Breast epithelium (tissue), 3 donors: ENCODE results near the gene CYTH1.

Source experiments
- POLR2A ChIP-seq: fragments of 450-650 bp; IDR thresholded peaks from one replicate; pipeline ENCODE4 v1.6.1; 2016; ENCODE audit warnings: antibody characterized with exemption, mild to moderate bottlenecking, moderate library complexity
- POLR2AphosphoS5 ChIP-seq, 3 donors: sonication (generic); formaldehyde crosslinking; IDR thresholded peaks; one replicate each; pipeline ENCODE4 v1.6.1; 2017; ENCODE audit warnings: antibody characterized with exemption in 3 of 3
- TF ChIP-seq, protein P1 (sequence below), 3 donors: fragments of 450-650 bp; IDR thresholded peaks; one replicate each; pipeline ENCODE4 v1.5.1; 2016 to 2017; ENCODE audit warnings: antibody characterized with exemption in 3 of 3, mild to moderate bottlenecking in 3 of 3, moderate library complexity in 3 of 3

DNA sequence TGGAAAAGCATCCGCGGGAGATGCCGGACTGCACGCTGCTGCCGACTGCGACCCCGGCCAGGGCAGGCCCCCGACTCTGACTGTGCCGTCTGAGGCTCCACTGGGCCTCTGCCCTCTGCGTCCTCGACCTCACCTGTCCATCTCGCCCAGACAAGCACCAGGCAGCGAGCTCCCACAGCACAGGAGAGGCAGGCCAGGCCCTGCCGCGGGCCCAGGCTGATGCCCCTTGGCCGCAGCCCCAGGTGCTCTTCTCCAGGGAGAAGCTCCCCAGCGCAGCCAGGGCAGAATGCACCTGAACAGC, 106.8 kb downstream of the CYTH1 start:
- TF ChIP-seq, protein P1, sequence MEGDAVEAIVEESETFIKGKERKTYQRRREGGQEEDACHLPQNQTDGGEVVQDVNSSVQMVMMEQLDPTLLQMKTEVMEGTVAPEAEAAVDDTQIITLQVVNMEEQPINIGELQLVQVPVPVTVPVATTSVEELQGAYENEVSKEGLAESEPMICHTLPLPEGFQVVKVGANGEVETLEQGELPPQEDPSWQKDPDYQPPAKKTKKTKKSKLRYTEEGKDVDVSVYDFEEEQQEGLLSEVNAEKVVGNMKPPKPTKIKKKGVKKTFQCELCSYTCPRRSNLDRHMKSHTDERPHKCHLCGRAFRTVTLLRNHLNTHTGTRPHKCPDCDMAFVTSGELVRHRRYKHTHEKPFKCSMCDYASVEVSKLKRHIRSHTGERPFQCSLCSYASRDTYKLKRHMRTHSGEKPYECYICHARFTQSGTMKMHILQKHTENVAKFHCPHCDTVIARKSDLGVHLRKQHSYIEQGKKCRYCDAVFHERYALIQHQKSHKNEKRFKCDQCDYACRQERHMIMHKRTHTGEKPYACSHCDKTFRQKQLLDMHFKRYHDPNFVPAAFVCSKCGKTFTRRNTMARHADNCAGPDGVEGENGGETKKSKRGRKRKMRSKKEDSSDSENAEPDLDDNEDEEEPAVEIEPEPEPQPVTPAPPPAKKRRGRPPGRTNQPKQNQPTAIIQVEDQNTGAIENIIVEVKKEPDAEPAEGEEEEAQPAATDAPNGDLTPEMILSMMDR (IDR thresholded peaks at IDR 0.05) = no peak
- TF ChIP-seq POLR2A (no peak), POLR2AphosphoS5 (IDR thresholded peaks at IDR 0.05) (no peak)
